Breast epithelium (tissue), 4 donors: Measurements from ENCODE around the gene STRADB. TPM values are rescaled to one million over a fixed set of nuclear protein-coding genes. Genes with fewer than 3 reads are reported as not detected.
"Not testable (repeated sequence)": the region's sequence is repeated elsewhere in the genome, so short reads cannot be mapped to it uniquely, and the experiment has no call there.

ENCODE experiments used
- DNase-seq, 2 donors: peaks; one replicate each; pipeline ENCODE4 v3.0.0-alpha.2; 2019; ENCODE audit warnings: low spot score in 2 of 2
- H3K27ac ChIP-seq, 2 donors: fragments of 200-600 bp; sonication (generic) in 1 of 2; one replicate each; pipeline ENCODE4 v1.5.1; 2016 to 2019; ENCODE audit warnings: mild to moderate bottlenecking in 1 of 2
- H3K27me3 ChIP-seq, 2 donors: fragments of 200-600 bp; sonication (generic) in 1 of 2; one replicate each; pipeline versions ENCODE4 v1.5.1 to v1.6.0; 2017 to 2019; ENCODE audit warnings: control low read depth in 1 of 2, mild to moderate bottlenecking in 1 of 2
- H3K36me3 ChIP-seq: fragments of 200-600 bp; one replicate; pipeline ENCODE4 v1.5.1; 2019
- H3K4me1 ChIP-seq, 2 donors: fragments of 200-600 bp; sonication (generic); one replicate each; pipeline ENCODE4 v1.5.1; 2016 to 2019; ENCODE audit warnings: control low read depth in 1 of 2
- H3K4me3 ChIP-seq, 3 donors: fragments of 200-600 bp; sonication (generic); 1 replicate in 2 of 3; 2 replicates in 1 of 3; pipeline ENCODE4 v1.5.1; 2016 to 2019; ENCODE audit warnings: mild to moderate bottlenecking in 3 of 3, moderate library complexity in 2 of 3
- H3K9me3 ChIP-seq, 2 donors: fragments of 200-600 bp; sonication (generic) in 1 of 2; one replicate each; pipeline ENCODE4 v1.5.1; 2016 to 2019; ENCODE audit warnings: control low read depth in 1 of 2
- CTCF ChIP-seq, 3 donors: fragments of 450-650 bp; IDR thresholded peaks; one replicate each; pipeline ENCODE4 v1.5.1; 2016 to 2017; ENCODE audit warnings: antibody characterized with exemption in 3 of 3, mild to moderate bottlenecking in 3 of 3, moderate library complexity in 3 of 3
- POLR2A ChIP-seq: fragments of 450-650 bp; IDR thresholded peaks from one replicate; pipeline ENCODE4 v1.6.1; 2016; ENCODE audit warnings: antibody characterized with exemption, mild to moderate bottlenecking, moderate library complexity
- POLR2AphosphoS5 ChIP-seq, 3 donors: sonication (generic); formaldehyde crosslinking; IDR thresholded peaks; one replicate each; pipeline ENCODE4 v1.6.1; 2017; ENCODE audit warnings: antibody characterized with exemption in 3 of 3
- intact Hi-C: fragments of 100-400 bp; cut with DNase I; formaldehyde crosslinking; loops from one replicate; pipeline ENCODE4 v1.15.1; 2023; ENCODE audit warnings: low total_unique reads
- total RNA-seq, 3 donors: library from RNA; depleted of rRNA; stranded (reverse); fragments of >200 nt; gene quantifications; one replicate each; pipeline ENCODE4 v1.1.0, GENCODE V29; 2016

The STRADB gene
- total RNA-seq, 3 donors from 2014 or later: 20.3 to 30.0 (median 27.7) TPM

GRCh38 chr2:201432038-201432620 is 19.4 kb upstream of the STRADB start:
- Histone ChIP-seq H3K36me3 (no peaks in the 10 kb centered on the region), H3K4me3 (no peak overlapping the region), H3K4me1 (peaks cover 0 to 16% of the 10 kb centered on the region in 2 donors), H3K9me3 (no peaks in the 10 kb centered on the region), H3K27me3 (no peaks in the 10 kb centered on the region), H3K27ac (peak overlapping the region; percentile 31 to 45)
- TF ChIP-seq CTCF (IDR thresholded peaks at IDR 0.05) (no peak), POLR2AphosphoS5 (IDR thresholded peaks at IDR 0.05) (no peak), POLR2A (no peak)
- DNase-seq: no peak
- intact Hi-C loops: no loop called here

GRCh38 chr2:201432621-201433393 is 18.7 kb upstream of the STRADB start:
- Histone ChIP-seq H3K36me3 (no peaks in the 10 kb centered on the region), H3K27me3 (no peaks in the 10 kb centered on the region), H3K4me3 (no peak overlapping the region), H3K9me3 (no peaks in the 10 kb centered on the region), H3K27ac (peak overlapping the region; percentile 31 to 50), H3K4me1 (peaks cover 0 to 16% of the 10 kb centered on the region in 2 donors)
- DNase-seq: no peak
- TF ChIP-seq CTCF (IDR thresholded peaks at IDR 0.05) (no peak), POLR2AphosphoS5 (IDR thresholded peaks at IDR 0.05) (no peak), POLR2A (no peak)
- intact Hi-C loops: no loop called here

DNA sequence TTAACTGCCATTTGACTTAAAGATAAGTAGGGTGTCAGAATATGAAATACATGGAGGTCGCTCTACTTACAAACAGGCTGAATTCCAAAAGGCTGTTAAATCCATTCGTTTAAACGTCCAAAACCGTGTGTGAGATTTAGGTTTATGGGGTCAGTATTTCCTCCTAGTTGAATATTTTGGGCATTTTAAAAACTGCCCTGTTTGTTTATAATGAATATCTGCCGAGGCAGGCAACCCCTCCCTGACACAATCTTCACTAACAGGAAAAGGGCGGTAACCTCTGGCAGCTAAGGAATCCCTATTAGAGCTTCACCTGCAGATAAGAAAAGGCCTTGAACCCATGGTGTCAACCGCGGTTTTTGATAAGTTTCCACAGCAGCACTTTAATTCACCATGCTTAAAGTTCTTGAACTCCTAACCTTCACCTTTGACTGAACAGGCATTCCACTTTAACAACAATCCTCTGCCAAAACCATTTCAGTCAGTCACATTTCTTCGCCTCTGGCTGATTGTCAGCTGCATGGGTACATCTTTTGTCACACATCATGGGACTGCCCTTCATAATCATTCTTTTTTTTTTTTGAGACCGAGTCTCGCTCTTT is 18.0 kb upstream of the STRADB start:
- intact Hi-C loops: no loop called here
- peak overlapping the region in 1 of 2 donors; percentile 50 for H3K27ac ChIP-seq
- DNase-seq: no peak
- no peaks in the 10 kb centered on the region for H3K36me3 ChIP-seq
- peaks cover 0 to 19% of the 10 kb centered on the region in 2 donors for H3K4me1 ChIP-seq
- H3K4me3 ChIP-seq: no peak overlapping the region
- TF ChIP-seq POLR2A (no peak), POLR2AphosphoS5 (IDR thresholded peaks at IDR 0.05) (no peak), CTCF (IDR thresholded peaks at IDR 0.05) (no peak)
- H3K27me3 ChIP-seq: no peaks in the 10 kb centered on the region
- H3K9me3 ChIP-seq: no peaks in the 10 kb centered on the region

- Histone ChIP-seq H3K4me3 (no peak overlapping the region), H3K27ac (no peak overlapping the region)
Measured at GRCh38 chr2:201436141-201436540, 15.4 kb upstream of the STRADB start.

GRCh38 chr2:201439336-201439922 is 12.1 kb upstream of the STRADB start:
- DNase-seq, H3K9me3 ChIP-seq, H3K36me3 ChIP-seq, intact Hi-C loops, H3K27me3 ChIP-seq, H3K4me1 ChIP-seq, H3K4me3 ChIP-seq, H3K27ac ChIP-seq: not testable (repeated sequence)

More at GRCh38 chr2:201436141-201436540, 15.4 kb upstream of the STRADB start:
- H3K9me3 ChIP-seq: no peaks in the 10 kb centered on the region
- DNase-seq: no peak
- H3K27me3 ChIP-seq: no peaks in the 10 kb centered on the region
- H3K4me1 ChIP-seq: peaks cover 0 to 20% of the 10 kb centered on the region in 2 donors
- intact Hi-C loops: no loop called here
- H3K36me3 ChIP-seq: no peaks in the 10 kb centered on the region
- no peak for TF ChIP-seq CTCF (IDR thresholded peaks at IDR 0.05)
